ENCODE data around the gene MAP2K3. TPM values are rescaled to one million over a fixed set of nuclear protein-coding genes. Genes with fewer than 3 reads are reported as not detected.

Gene MAP2K3
- total RNA-seq: 100 to 1,000 TPM; 216 to 260 (median 253) TPM

- Mint-ChIP-seq H3K36me3 (ENCODE audit: insufficient read depth) (peaks cover 11% of the 10 kb centered on the region), H3K4me1 (ENCODE audit: low read depth) (peaks cover 53% of the 10 kb centered on the region), H3K9me3 (no peaks in the 10 kb centered on the region), H3K27me3 (ENCODE audit: low read depth) (no peaks in the 10 kb centered on the region), H3K4me3 (peak within 1 kb of the TSS; percentile 96)
- peak; percentile 96 for DNase-seq
- peak; percentile 79 for ATAC-seq
Measured at GRCh38 chr17:21284319-21285163, at the start of gene MAP2K3. Gene MAP2K3 (plus strand): TSS chr17:21284711. CDS start chr17:21284921, 210 bp downstream.

DNA sequence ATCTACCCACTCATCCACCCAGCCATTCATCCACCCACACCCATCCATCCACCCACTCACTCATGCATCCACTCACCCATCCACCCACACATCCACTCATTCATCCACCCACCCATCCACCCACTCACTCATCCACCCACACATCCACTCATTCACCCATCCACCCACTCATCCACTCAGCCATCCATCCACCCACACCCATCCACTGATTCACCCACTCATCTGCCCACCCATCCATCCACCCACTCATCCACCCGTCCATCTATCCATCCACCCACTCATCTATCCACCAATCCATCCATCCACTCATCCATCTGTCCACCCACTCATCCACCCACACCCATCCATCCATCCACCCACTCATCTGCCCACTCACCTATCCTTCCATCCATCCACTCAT is 48.6 kb upstream of the MAP2K3 start:
- peaks cover 8% of the 10 kb centered on the region for H3K9me3 Mint-ChIP-seq
- no peaks in the 10 kb centered on the region for H3K27me3 Mint-ChIP-seq (ENCODE audit: low read depth)
- no peak for ATAC-seq
- no peak overlapping the region for H3K4me3 Mint-ChIP-seq
- no peaks in the 10 kb centered on the region for H3K4me1 Mint-ChIP-seq (ENCODE audit: low read depth)
- H3K36me3 Mint-ChIP-seq (ENCODE audit: insufficient read depth): peaks cover 6% of the 10 kb centered on the region
- DNase-seq: no peak

DNA sequence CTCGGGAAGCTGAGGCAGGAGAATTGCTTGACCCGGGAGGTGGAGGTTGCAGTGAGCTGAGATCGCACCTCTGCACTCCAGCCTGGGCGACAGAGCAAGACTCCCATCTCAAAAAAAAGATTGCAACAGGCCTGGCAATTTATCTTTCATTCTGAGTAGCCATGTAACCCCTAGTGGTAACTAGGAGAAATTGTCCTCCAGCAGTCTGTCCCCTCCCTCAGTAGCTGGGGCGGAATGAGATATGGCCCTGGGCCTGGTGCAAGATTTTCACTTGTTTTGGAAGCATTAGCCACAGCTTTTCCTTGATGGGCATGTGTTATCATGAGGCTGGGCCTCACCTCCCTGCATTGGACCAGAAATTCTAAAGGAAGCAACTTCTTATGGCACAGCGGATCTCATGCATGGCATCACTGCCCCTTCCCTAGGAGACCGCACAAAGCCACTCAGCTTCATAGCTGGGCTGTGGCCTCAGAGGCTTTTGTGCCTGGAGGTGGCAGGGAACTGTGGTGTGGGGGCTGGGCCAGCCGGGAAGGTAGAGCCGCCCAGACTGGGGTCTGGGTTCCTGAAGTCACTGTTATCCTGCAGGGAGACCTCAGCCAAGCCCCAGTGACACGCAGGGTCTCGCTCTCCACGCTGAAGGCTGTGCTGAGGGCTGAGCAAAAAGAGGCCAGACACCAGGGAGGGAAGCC is 44.7 kb upstream of the MAP2K3 start:
- no peak for DNase-seq
- no peak overlapping the region for H3K4me3 Mint-ChIP-seq
- no peaks in the 10 kb centered on the region for H3K27me3 Mint-ChIP-seq (ENCODE audit: low read depth)
- peak in 1 of 2 donors; percentile 62 for ATAC-seq
- no peaks in the 10 kb centered on the region for H3K36me3 Mint-ChIP-seq (ENCODE audit: insufficient read depth)
- no peaks in the 10 kb centered on the region for H3K9me3 Mint-ChIP-seq
- H3K4me1 Mint-ChIP-seq (ENCODE audit: low read depth): no peaks in the 10 kb centered on the region

DNA sequence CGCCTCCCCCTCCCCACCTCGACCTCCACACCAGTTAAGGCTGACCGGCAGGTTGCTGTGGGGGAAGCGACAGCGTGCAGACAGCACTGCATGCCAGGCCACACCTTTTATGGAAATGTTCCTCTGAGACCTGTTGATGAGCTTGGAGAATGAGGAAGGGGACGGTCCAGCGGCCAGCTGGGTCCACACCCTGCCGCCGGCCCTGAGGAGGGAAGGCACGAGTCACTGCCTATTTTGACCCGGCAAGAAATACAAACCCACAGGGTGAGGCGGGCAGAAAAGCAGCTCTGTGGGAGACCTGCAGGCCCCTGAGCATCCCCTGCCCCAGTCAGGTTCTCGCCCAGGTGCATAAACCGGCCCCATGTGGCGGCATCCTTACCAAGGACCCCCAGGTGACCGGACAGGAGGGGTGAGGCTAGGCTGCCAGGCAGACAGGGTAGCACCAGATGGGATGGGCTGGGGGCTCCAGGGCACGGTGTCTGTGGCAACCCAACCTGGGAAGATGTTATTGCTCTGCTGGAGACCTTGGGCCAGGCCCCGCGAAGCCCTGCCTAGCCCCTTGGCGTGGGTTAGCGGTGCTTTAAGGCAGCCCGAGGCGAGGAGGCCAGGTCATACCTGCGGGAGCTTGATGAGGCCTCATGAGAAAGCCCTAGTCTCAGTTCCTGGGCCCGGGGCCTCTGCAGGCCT is 44.0 kb upstream of the MAP2K3 start:
- Mint-ChIP-seq H3K4me3 (no peak overlapping the region), H3K27me3 (ENCODE audit: low read depth) (no peaks in the 10 kb centered on the region), H3K4me1 (ENCODE audit: low read depth) (peaks cover under 1% of the 10 kb centered on the region), H3K36me3 (ENCODE audit: insufficient read depth) (no peaks in the 10 kb centered on the region), H3K9me3 (no peaks in the 10 kb centered on the region)
- no peak for ATAC-seq
- no peak for DNase-seq

DNA sequence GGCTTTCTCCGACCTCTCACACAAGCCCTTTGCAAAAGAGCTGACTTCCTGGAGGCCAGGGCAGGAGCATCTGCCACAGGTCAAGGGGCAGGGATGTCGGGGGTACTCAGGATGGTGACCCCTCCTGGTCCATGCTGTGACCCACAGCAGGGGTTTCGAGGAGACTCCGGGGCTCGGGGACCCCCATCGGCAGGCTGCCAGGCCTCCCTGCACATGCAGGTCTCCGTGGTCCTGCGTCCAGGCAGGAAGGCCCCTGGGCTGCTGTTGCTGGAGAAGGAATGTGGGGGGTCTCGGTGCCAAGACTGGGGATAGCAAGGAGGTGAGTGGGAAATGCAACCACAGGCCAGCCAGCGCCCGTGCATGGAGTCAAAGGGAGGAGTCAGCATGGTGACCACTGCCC is 42.9 kb upstream of the MAP2K3 start:
- H3K4me3 Mint-ChIP-seq: no peak overlapping the region
- H3K4me1 Mint-ChIP-seq (ENCODE audit: low read depth): peaks cover 6% of the 10 kb centered on the region

GRCh38 chr17:21242026-21242697 is 42.3 kb upstream of the MAP2K3 start:
- ATAC-seq (no peak), DNase-seq (no peak)
- Mint-ChIP-seq H3K36me3 (ENCODE audit: insufficient read depth) (no peaks in the 10 kb centered on the region), H3K4me1 (ENCODE audit: low read depth) (peaks cover 6% of the 10 kb centered on the region), H3K9me3 (no peaks in the 10 kb centered on the region), H3K27me3 (ENCODE audit: low read depth) (no peaks in the 10 kb centered on the region), H3K4me3 (no peak overlapping the region)

More for the DNA sequence above, 42.9 kb upstream of the MAP2K3 start:
- ATAC-seq (no peak), DNase-seq (no peak)
- no peaks in the 10 kb centered on the region for H3K36me3 Mint-ChIP-seq (ENCODE audit: insufficient read depth)
- H3K9me3 Mint-ChIP-seq: no peaks in the 10 kb centered on the region
- H3K27me3 Mint-ChIP-seq (ENCODE audit: low read depth): no peaks in the 10 kb centered on the region

- H3K27me3 Mint-ChIP-seq (ENCODE audit: low read depth): no peaks in the 10 kb centered on the region
- DNase-seq: no peak
- ATAC-seq: no peak
- no peaks in the 10 kb centered on the region for H3K36me3 Mint-ChIP-seq (ENCODE audit: insufficient read depth)
- peaks cover 6% of the 10 kb centered on the region for H3K4me1 Mint-ChIP-seq (ENCODE audit: low read depth)
- H3K4me3 Mint-ChIP-seq: no peak overlapping the region
- no peaks in the 10 kb centered on the region for H3K9me3 Mint-ChIP-seq
Measured at GRCh38 chr17:21242780-21243515, 41.6 kb upstream of the MAP2K3 start.

DNA sequence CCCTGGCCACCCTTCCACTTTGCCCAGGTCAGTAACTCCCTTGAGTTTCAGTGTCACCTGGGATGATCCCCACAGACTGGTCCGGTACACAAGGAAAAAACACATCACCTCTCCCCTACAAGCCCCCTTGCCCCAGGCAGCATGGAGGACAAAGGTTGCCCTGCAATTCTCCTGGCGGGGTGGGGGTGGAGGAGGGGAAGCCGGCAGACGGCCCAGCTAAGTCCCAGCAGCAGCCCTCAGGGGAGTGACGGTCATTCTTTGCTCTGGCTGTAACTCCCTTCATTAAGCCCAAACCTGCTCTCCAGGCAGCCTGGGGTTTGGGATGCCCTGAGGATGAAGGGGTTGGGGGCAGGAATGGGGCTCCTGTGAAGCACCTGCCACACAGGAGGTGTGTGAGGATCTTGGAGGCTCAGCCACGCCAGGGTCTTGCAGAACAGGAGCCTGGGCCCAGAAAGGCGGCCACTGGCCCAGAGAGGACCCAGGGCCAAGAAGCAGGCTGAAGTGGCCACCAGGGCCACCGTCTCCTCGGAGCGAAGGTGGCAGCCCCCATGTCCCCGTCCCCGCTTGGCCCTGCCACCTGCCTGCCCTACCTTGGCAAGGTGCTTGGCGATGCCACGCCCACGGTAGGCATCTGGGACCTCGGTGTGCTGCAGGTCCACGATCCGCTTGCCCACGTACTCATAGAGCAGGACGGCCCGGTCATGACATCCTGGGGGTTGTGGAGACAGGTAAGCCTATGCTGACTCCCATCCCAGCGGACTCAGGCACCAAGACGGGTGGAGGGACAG is 40.8 kb upstream of the MAP2K3 start:
- no peaks in the 10 kb centered on the region for H3K9me3 Mint-ChIP-seq
- H3K36me3 Mint-ChIP-seq (ENCODE audit: insufficient read depth): no peaks in the 10 kb centered on the region
- ATAC-seq (no peak), DNase-seq (no peak)
- peaks cover 6% of the 10 kb centered on the region for H3K4me1 Mint-ChIP-seq (ENCODE audit: low read depth)
- H3K4me3 Mint-ChIP-seq: no peak overlapping the region
- no peaks in the 10 kb centered on the region for H3K27me3 Mint-ChIP-seq (ENCODE audit: low read depth)

DNA sequence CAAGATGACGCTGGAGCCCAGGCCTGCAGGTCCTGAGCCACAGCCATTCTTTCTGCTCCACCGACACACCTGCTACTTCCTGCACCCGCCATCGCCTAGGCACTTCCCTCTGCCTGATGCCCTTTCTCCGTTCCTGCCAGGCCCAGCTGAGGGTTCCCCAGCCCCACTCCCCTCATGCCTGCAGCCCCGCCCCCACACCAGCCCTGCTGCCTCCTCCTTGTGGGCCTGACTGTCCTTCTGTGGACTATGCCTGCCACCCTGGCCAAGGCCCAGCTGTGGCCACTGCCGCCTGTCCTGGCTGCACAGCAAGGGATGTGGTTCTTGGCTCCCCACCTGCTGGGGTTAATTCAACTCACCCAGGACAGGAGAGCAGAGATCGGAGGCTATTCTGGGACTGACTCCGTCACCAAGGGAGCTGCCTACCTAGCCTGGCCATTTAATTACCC is 38.8 kb upstream of the MAP2K3 start:
- Mint-ChIP-seq H3K4me1 (ENCODE audit: low read depth) (peaks cover 15% of the 10 kb centered on the region), H3K27me3 (ENCODE audit: low read depth) (no peaks in the 10 kb centered on the region), H3K36me3 (ENCODE audit: insufficient read depth) (no peaks in the 10 kb centered on the region), H3K9me3 (no peaks in the 10 kb centered on the region), H3K4me3 (no peak overlapping the region)
- ATAC-seq: no peak
- no peak for DNase-seq

GRCh38 chr17:21246698-21247097 is 37.8 kb upstream of the MAP2K3 start:
- no peak overlapping the region for H3K4me3 Mint-ChIP-seq
- peaks cover 22% of the 10 kb centered on the region for H3K4me1 Mint-ChIP-seq (ENCODE audit: low read depth)
- no peak for DNase-seq
- no peaks in the 10 kb centered on the region for H3K9me3 Mint-ChIP-seq
- no peaks in the 10 kb centered on the region for H3K36me3 Mint-ChIP-seq (ENCODE audit: insufficient read depth)
- ATAC-seq: no peak
- H3K27me3 Mint-ChIP-seq (ENCODE audit: low read depth): no peaks in the 10 kb centered on the region

GRCh38 chr17:21247552-21248258 is 36.8 kb upstream of the MAP2K3 start:
- no peak for ATAC-seq
- H3K9me3 Mint-ChIP-seq: no peaks in the 10 kb centered on the region
- no peaks in the 10 kb centered on the region for H3K27me3 Mint-ChIP-seq (ENCODE audit: low read depth)
- no peak for DNase-seq
- peaks cover 30% of the 10 kb centered on the region for H3K4me1 Mint-ChIP-seq (ENCODE audit: low read depth)
- H3K36me3 Mint-ChIP-seq (ENCODE audit: insufficient read depth): no peaks in the 10 kb centered on the region
- H3K4me3 Mint-ChIP-seq: no peak overlapping the region

DNA sequence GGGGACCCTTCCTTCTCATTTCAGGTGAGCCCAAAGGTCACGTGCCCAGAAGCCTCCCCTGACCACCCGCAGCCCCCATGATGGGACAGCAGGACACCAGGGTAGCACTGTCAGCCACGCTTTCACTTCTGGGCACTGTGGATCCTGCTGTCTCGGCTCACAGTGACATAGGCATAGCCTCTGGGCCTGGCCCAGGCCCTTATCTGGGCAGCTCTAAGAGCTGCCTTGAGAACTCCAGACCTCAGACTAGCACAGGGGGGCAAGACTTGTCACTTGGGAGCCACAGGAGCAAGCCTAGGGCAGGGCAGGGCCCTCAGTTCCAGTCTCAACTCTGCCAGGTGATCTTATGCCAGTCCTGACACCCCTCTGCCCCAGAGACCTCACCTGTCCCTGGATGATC is 36.0 kb upstream of the MAP2K3 start:
- Mint-ChIP-seq H3K4me3 (no peak overlapping the region), H3K36me3 (ENCODE audit: insufficient read depth) (no peaks in the 10 kb centered on the region), H3K27me3 (ENCODE audit: low read depth) (no peaks in the 10 kb centered on the region), H3K4me1 (ENCODE audit: low read depth) (peaks cover 32% of the 10 kb centered on the region), H3K9me3 (no peaks in the 10 kb centered on the region)
- no peak for DNase-seq
- no peak for ATAC-seq

All from activated T-cell treated with anti-CD3 and anti-CD28 coated beads, Interleukin-2, amount 50 U/mL, for 4 hours (primary cell).